Activated T-helper 2 cell treated with anti-CD3 and anti-CD28 coated beads, Interferon-gamma antibody, Interleukin-2, Interleukin-4, amounts not matched to agents 10 μg/mL and 5 μg/mL and 100 μg/mL, durations not matched to agents 14 hours and 24 hours and 36 hours (primary cell): ENCODE measurements around the gene USP27X. TPM values are rescaled to one million over a fixed set of nuclear protein-coding genes. Genes with fewer than 3 reads are reported as not detected.

ENCODE experiments used
- DNase-seq: peaks from one replicate; pipeline ENCODE4 v3.0.0; 2021; ENCODE audit warnings: low spot score
- H3K27ac Mint-ChIP-seq: one replicate; pipeline ENCODE4 v1.8.0; 2021; ENCODE audit warnings: mixed read lengths
- H3K27me3 Mint-ChIP-seq: one replicate; pipeline ENCODE4 v1.8.0; 2021; ENCODE audit warnings: low read depth, mixed read lengths
- H3K36me3 Mint-ChIP-seq: one replicate; pipeline ENCODE4 v1.8.0; 2021; ENCODE audit warnings: low read depth, mixed read lengths
- H3K4me1 Mint-ChIP-seq: one replicate; pipeline ENCODE4 v1.8.0; 2021; ENCODE audit warnings: low read depth, mixed read lengths
- H3K4me3 Mint-ChIP-seq: one replicate; pipeline ENCODE4 v1.8.0; 2021; ENCODE audit warnings: low read depth, mild to moderate bottlenecking, moderate library complexity, mixed read lengths
- H3K9me3 Mint-ChIP-seq: one replicate; pipeline ENCODE4 v1.8.0; 2021; ENCODE audit warnings: mixed read lengths
- intact Hi-C: fragments of 100-400 bp; cut with micrococcal nuclease; formaldehyde crosslinking; loops from one replicate; pipeline ENCODE4 v1.15.1; 2023
- total RNA-seq: library from RNA; stranded (reverse); gene quantifications from 2 replicates; pipeline ENCODE4 v1.2.3, GENCODE V29; 2022

The USP27X gene
- total RNA-seq, 1 donor from 2014 or later, result 1.7 TPM

DNA sequence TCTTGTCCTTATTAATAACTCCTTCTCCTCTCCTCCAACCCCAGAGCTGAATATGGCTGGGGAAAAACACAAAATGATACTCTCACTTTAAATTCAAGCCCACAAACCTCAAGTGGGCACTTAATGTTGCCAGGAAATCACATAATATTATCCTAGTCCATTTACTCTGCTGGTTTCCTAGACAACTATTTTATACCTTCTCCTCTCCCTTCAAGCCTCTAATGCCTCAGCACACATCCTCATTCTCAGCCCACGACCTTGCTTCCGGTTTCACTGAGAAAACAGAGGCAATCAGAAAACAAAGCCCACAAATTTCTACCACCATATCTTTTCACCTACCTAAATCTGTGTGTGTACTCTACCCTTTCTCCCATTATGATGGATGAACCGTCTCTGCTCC, 31.1 kb downstream of the USP27X start:
- H3K4me1 Mint-ChIP-seq, result peaks cover 8% of the 10 kb centered on the region
- H3K27ac Mint-ChIP-seq, result no peak overlapping the region
- no peaks in the 10 kb centered on the region for H3K36me3 Mint-ChIP-seq
- peaks cover 6% of the 10 kb centered on the region for H3K27me3 Mint-ChIP-seq
- intact Hi-C loops, result no loop called here
- H3K4me3 Mint-ChIP-seq, result no peak overlapping the region
- DNase-seq, result no peak
- no peaks in the 10 kb centered on the region for H3K9me3 Mint-ChIP-seq

DNA sequence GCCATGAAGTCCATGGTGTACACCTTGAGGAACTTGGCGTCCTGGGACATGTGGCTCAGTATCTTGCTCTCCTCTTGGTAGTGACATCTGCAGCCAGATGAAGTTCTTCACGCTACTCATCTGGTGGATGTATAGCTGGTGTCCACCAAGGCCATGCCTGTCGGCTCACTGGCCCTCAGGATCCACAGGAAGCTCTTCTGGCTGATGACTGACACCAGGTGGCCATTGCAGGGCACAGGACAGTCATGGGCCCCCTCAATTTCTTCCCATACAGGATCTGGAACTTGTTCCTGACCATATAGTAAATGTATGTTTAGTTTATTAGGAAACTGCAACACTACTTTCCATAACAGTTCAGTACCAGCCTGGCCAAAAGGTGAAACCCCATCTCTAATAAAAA, 32.8 kb downstream of the USP27X start:
- Mint-ChIP-seq H3K27me3 (peaks cover 6% of the 10 kb centered on the region), H3K4me1 (peaks cover 8% of the 10 kb centered on the region), H3K9me3 (no peaks in the 10 kb centered on the region), H3K27ac (no peak overlapping the region), H3K36me3 (no peaks in the 10 kb centered on the region), H3K4me3 (no peak overlapping the region)
- DNase-seq, result no peak
- intact Hi-C loops, result no loop called here

DNA sequence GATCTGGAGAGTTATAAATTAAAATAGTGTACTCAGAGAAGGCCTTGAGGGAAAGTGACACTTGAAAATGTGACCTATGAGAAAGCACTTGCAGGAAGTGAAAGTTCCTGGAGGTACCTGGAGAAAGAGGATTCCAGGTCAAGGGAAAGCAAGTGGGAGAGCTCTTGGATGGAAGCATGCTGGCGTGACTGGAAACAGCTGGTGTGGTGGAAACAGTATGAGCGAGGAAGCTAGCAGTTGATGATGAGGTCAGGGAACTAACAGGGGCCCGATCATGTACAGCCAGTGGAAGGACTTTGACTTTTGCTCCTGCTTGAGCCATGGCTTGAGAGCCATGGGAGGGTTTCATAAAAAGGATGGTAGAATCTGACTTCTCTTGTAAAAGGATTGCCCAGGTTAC, 33.6 kb downstream of the USP27X start:
- Mint-ChIP-seq H3K27me3 (peaks cover 6% of the 10 kb centered on the region), H3K9me3 (no peaks in the 10 kb centered on the region), H3K27ac (no peak overlapping the region), H3K4me3 (no peak overlapping the region), H3K4me1 (peaks cover 8% of the 10 kb centered on the region), H3K36me3 (no peaks in the 10 kb centered on the region)
- intact Hi-C loops, result no loop called here
- no peak for DNase-seq

DNA sequence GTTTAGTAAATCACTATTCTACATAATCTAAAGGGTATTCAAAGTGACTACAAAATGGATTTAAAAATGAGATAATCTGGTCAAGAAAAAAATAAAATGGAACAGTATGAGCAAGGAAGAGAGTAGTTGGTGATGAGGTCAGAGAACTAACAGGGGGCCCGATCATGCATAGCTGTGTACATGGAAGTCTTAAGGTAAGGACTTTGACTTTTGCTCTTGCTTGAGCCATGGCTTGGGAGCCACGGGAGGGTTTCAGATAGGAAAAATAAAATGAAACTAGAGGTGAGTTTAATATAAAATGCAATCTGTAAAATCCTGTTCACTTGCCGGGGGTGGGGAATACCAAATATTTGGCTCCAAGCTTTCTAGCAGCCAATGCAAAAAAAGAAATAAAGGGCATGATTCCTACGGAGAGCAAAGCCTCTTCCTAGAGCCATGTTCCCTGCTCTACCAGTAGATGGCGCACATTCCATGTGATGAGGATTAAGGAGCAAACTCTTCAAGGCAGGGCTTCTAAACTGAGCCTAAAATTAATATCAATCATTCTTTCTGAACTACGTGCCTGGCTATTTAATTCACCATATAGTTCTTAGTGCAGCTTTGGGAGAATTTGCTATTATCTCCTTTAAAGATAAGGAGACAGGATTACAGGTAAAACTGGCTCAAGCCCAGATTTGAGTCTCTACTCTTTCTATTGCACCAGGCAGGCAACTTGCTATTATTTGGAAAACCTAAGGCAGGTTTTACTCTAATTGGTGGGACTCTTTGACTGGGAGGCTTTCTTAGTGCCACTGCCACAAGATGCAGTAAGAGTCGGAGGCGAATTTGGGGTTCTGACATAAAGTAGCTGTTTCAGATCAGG, 36.3 kb downstream of the USP27X start:
- Mint-ChIP-seq H3K36me3 (no peaks in the 10 kb centered on the region), H3K9me3 (no peaks in the 10 kb centered on the region), H3K27me3 (no peaks in the 10 kb centered on the region), H3K4me1 (peaks cover under 1% of the 10 kb centered on the region), H3K4me3 (no peak overlapping the region), H3K27ac (no peak overlapping the region)
- intact Hi-C loops, result loop anchor here (2.0 kb wide), 1 partner anchor 165 kb away; no protein-coding TSS in a partner anchor
- peak; percentile 18 for DNase-seq

DNA sequence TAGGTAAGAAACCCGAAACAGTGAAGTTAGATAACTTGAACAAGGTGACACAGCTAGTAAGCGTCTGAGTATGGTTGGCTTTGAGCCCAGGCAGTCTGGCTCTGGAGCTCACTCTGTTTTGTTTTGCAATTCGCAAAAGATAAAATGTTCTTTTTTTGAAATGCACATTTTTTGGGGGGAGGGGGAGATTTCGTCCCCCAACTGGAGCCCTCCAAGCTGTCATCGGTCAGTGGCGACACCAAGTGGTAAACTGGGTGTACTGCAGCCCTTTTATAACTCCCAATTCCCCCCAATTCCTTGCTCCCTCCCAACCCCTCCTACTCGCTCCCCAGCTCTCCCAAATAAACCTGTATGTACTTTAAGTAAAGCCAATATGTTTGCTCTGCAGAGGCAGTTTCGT, 40.3 kb downstream of the USP27X start:
- no peaks in the 10 kb centered on the region for H3K9me3 Mint-ChIP-seq
- peaks cover 11% of the 10 kb centered on the region for H3K4me1 Mint-ChIP-seq
- H3K27me3 Mint-ChIP-seq, result no peaks in the 10 kb centered on the region
- H3K4me3 Mint-ChIP-seq, result no peak overlapping the region
- peaks cover 2% of the 10 kb centered on the region for H3K36me3 Mint-ChIP-seq
- intact Hi-C loops, result no loop called here
- H3K27ac Mint-ChIP-seq, result no peak overlapping the region
- no peak for DNase-seq

DNA sequence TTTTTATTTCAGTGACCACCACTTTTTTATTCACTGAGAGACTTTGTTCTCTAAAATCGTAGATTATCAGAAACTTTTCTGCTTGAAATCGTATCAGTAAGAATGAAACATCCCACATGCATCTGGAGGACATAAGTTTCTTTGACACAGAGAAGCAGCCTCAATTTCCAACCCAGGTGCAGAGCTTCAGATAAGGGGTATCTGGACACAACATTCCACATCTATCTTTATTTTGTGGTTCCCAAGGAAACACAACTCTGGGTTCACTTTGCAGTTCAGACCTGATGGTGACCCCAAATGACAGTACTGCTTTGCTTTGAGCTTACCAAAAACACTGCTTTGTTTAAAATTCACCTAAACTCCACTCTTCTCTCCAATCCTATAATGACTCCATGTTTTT, 41.8 kb downstream of the USP27X start:
- no peaks in the 10 kb centered on the region for H3K9me3 Mint-ChIP-seq
- no peak overlapping the region for H3K4me3 Mint-ChIP-seq
- no peaks in the 10 kb centered on the region for H3K27me3 Mint-ChIP-seq
- peaks cover 12% of the 10 kb centered on the region for H3K4me1 Mint-ChIP-seq
- H3K36me3 Mint-ChIP-seq, result peaks cover 5% of the 10 kb centered on the region
- intact Hi-C loops, result no loop called here
- DNase-seq, result no peak
- no peak overlapping the region for H3K27ac Mint-ChIP-seq

DNA sequence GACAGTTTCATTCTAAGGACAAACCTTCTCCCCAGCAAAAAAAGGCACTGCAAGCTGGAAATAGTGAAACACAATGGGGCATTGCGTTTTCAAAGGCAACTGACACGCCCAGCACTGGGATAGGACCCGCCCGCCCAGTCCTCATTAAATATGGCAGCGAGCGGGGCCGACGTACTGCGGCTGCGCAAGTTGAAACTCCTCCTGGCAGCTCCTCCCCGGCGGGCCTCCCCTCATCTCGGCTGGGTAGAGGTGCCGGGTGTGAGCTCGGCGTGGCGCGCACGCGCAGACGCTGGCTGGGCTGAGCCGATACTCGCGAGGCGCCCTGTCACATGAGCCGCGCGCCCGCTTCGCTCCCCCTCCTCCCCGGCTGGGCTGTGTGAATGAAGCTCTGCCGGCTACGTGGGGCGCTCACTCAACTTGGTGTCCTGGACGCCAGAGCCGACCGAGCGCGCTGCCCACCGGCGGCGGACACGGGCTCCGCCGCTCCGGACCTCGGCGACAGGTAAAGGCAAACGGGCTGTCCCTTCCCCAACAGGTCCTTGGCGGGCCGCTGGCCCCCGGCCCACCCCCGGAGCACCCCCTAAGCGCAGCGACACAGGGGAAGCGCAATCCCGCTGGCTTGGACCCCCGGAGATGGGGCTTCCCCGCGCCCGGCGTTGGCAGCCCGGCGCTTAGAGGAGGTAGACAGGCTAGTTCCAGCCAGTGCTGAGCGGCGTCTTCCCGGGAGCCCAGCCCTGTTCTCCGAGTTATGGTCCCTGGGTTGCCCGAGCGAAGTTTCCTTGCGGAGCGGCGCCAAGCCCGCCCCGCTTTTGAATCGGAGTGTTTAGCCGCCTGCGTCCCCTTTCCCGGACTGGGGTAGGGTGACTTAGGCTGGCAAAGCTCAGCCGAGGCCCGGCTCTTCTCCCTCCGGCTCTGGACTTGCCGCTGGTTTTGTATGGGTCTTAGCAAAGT, 43.3 kb downstream of the USP27X start, which contains the start of gene CLCN5:
Gene CLCN5, plus strand, starts transcription at position 306 of the 951 bp plus-strand sequence. CDS start 2,703 bp downstream, outside the sequence.
- Mint-ChIP-seq H3K27ac (peak within 1 kb of the TSS; percentile 42), H3K9me3 (no peaks in the 10 kb centered on the region), H3K4me1 (peaks cover 15% of the 10 kb centered on the region), H3K36me3 (peaks cover 13% of the 10 kb centered on the region), H3K27me3 (no peaks in the 10 kb centered on the region), H3K4me3 (peak within 1 kb of the TSS; percentile 77)
- DNase-seq, result peak; percentile 92
- intact Hi-C loops, result loop anchor here (1.0 kb wide), 1 partner anchor 43 kb away; the partner anchor contains the start of gene USP27X

DNA sequence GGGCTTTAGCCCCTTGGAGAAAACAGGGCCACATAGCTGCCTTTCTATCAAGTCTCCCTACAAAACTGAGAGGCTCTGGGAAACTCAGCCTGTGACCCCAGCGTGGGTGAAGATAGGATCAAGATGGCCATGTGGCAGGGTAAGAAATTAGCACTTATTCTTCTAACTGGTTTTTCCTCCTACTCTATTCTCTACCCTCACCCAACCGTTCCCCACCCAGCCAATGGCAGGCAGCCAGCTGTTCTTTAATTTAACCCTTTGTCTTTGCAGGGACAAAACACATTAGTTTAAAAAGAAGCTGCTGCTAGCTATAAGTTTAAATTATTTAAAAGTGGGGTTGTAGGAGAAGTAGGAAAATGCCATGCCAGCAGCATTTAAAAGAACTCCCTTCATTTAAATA, 45.9 kb downstream of the USP27X start:
- Mint-ChIP-seq H3K9me3 (no peaks in the 10 kb centered on the region), H3K36me3 (peaks cover 16% of the 10 kb centered on the region), H3K27me3 (no peaks in the 10 kb centered on the region), H3K4me1 (peaks cover 15% of the 10 kb centered on the region), H3K4me3 (no peak overlapping the region), H3K27ac (no peak overlapping the region)
- no peak for DNase-seq
- intact Hi-C loops, result no loop called here

DNA sequence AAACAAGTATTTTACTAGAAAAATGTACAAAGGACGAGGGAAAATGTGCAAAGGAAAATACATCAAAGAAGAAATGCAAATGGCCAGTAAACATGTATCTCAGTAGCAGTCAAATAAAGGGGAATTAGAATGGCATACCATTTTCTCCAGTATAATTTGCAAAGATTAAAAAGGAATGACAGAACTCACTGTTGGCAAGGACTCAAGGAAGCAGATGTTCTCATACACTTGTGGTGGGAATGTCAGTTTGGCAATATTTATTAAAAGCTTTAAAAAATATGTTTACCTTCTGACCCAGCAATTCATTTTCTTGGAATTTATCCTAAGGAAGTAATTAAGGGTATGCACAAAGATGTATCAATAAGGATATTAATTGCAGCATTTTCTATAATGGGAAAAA, 50.8 kb downstream of the USP27X start:
- Mint-ChIP-seq H3K27me3 (no peaks in the 10 kb centered on the region), H3K36me3 (peaks cover 12% of the 10 kb centered on the region), H3K9me3 (no peaks in the 10 kb centered on the region), H3K27ac (no peak overlapping the region), H3K4me3 (no peak overlapping the region), H3K4me1 (peaks cover 12% of the 10 kb centered on the region)
- DNase-seq, result no peak
- intact Hi-C loops, result no loop called here

Other genes starting within 250 kb of the USP27X start
- gene PAGE1, start 183.5 kb upstream of the USP27X start, total RNA-seq, result not detected in 2 replicates
- not detected in 2 replicates for gene PAGE4, start 50.2 kb upstream of the USP27X start, total RNA-seq
- gene CLCN5, start 43.1 kb downstream of the USP27X start, total RNA-seq, result 4.5 and 5.6 TPM in 2 replicates